Gastroesophageal sphincter (tissue), 3 donors: ENCODE data around the gene ZNF135.

Source experiments
- EP300 ChIP-seq: sonication (generic); formaldehyde crosslinking; IDR thresholded peaks from one replicate; pipeline ENCODE4 v1.6.1; 2017; ENCODE audit warnings: antibody characterized with exemption, mild to moderate bottlenecking
- POLR2A ChIP-seq, 2 donors: fragments of 450-650 bp; IDR thresholded peaks; one replicate each; pipeline ENCODE4 v1.6.1; 2017; ENCODE audit warnings: antibody characterized with exemption in 2 of 2, mild to moderate bottlenecking in 2 of 2, moderate library complexity in 1 of 2
- TF ChIP-seq, protein P1 (sequence below), 4 experiments: fragments of 200-600 bp in 2 of 4; fragments of 450-650 bp in 2 of 4; sonication (generic) in 1 of 4; IDR thresholded peaks; one replicate each; pipeline ENCODE4 v1.5.1; 2017 to 2019; ENCODE audit warnings: antibody characterized with exemption in 4 of 4, mild to moderate bottlenecking in 2 of 4, moderate library complexity in 2 of 4

DNA sequence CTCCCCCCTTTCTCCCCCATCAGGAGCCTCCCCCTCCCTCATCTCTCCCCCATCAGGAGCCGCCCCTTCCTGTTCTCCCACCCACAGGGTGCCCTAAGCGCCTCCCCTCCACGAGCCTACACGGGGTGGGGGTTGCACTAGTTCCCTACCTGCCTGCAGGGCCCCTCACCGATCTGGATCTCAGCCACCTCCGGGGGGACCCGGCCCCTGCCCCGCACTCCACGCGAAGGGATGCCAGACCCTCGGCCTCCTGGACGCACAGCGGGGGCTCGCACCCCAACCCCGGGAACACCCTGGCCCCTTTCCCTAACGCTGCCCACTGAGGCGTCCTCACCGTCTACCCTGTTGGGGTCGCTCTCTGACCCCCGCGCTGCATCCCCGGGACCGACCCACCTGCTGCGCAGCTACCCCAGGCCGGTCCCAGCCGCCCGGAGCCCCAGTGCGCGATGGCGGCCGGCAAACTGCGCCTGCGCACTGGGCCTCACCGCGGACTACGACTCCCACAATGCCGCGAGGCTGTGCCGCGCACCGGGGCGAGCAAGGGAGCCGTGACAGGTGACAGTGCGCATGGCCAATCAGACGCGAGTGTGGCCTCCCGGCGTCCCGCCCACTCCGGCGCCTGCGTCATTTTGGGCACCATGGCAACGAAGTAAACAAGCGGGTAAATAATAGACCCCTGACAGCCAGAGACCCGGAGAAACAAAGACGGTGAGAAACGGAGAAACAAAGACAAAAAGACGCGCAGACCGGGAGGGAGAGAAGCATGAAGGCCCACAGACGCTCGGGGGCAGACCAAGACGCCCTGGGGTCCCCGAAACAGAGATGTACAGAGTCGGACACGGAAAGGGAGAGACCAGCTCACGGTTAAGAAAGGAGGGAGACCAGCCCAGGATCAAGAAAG, 38.9 kb downstream of the ZNF135 start, which contains the start of gene ZSCAN18:
- TF ChIP-seq, protein P1, sequence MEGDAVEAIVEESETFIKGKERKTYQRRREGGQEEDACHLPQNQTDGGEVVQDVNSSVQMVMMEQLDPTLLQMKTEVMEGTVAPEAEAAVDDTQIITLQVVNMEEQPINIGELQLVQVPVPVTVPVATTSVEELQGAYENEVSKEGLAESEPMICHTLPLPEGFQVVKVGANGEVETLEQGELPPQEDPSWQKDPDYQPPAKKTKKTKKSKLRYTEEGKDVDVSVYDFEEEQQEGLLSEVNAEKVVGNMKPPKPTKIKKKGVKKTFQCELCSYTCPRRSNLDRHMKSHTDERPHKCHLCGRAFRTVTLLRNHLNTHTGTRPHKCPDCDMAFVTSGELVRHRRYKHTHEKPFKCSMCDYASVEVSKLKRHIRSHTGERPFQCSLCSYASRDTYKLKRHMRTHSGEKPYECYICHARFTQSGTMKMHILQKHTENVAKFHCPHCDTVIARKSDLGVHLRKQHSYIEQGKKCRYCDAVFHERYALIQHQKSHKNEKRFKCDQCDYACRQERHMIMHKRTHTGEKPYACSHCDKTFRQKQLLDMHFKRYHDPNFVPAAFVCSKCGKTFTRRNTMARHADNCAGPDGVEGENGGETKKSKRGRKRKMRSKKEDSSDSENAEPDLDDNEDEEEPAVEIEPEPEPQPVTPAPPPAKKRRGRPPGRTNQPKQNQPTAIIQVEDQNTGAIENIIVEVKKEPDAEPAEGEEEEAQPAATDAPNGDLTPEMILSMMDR (IDR thresholded peaks at IDR 0.05) = no peak
- TF ChIP-seq POLR2A (IDR thresholded peaks at IDR 0.05) (peak; percentile 70 to 78), EP300 (no peak)
